ENCODE results near the gene FADS2. TPM values are rescaled to one million over a fixed set of nuclear protein-coding genes. Genes with fewer than 3 reads are reported as not detected.

FADS2 gene
- polyA plus RNA-seq, 2 of the 4 experiments (the other 2 are of a cell fraction), result 215 to 391 TPM

DNA sequence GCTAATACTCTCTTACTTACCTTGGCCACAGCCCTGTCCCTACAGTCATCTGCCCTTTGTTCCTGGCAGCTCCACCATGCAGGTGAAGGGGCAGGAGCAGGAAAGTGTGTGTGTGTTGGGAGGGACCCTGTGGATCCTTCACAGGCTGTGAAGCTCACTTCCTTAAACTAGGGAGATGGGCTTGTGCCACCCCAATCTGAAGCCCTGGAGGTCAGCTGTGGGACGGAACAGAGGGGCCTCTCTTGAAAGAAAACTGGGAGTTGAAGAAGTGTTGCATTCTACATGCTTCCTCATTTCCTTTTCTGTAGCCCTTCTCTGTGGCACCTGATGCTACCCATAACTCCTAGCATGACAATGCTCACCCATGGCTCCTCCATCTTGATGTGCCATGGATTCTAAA is 23.0 kb upstream of the FADS2 start:
- POLR2A ChIA-PET, result interaction anchor here (2.1 kb wide), 1 partner anchor 10 kb away, joined by 14 read pairs; no protein-coding TSS in a partner anchor
- no peak overlapping the region for H3K4me2 ChIP-seq
- no peak for DNase-seq (ENCODE audit: low read depth in 1 of 2, low spot score in 1 of 2)
- no peak for ATAC-seq
- no peak overlapping the region for H3K4me3 ChIP-seq
- no peak overlapping the region for H3K27ac ChIP-seq
- CTCF ChIA-PET, result interaction anchor here (0.7 to 4.2 kb wide), 7 partner anchors 7 to 303 kb away, joined by 3 to 52 read pairs (median 3); partner anchors contain the start of gene FADS2
- peaks cover 28% of the 10 kb centered on the region for H3K4me1 ChIP-seq
- no peaks in the 10 kb centered on the region for H3K9me3 ChIP-seq
- no peak for FAIRE-seq
- 92% methylated on average over 1 of the region's 1 CpG for WGBS (ENCODE audit: missing lambda C conversion rate)
- TF ChIP-seq FOSL2 (IDR thresholded peaks at IDR 0.05) (no peak), FOSL2 (CRISPR knock-in tag; IDR thresholded peaks at IDR 0.05) (no peak), MAFK (IDR thresholded peaks at IDR 0.05; ENCODE audit: partially characterized antibody) (no peak)
- TF ChIP-seq, protein P1, sequence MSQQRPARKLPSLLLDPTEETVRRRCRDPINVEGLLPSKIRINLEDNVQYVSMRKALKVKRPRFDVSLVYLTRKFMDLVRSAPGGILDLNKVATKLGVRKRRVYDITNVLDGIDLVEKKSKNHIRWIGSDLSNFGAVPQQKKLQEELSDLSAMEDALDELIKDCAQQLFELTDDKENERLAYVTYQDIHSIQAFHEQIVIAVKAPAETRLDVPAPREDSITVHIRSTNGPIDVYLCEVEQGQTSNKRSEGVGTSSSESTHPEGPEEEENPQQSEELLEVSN (IDR thresholded peaks at IDR 0.05; ENCODE audit: borderline replicate concordance, low read depth), result no peak

DNA sequence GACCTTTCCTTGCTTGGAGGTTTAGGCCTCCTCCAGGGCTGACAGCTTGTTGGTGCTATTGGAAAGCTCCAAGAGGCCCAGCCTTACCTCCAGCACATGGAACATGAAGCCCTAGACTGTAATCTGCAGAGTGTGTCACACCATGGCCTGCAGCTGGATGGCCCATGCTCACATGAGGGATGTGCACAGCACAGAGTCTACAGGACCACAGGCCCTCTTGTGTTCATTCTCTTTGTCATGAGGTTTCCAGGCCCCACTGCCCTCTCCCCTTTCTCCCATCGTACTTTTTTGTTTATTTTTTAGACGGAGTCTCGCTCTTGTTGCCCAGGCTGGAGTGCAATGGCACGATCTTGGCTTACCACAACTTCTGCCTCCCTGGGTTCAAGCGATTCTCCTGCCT is 21.3 kb upstream of the FADS2 start:
- 87% methylated on average over 5 of the region's 5 CpGs for WGBS (ENCODE audit: missing lambda C conversion rate)
- peaks cover 12% of the 10 kb centered on the region for H3K4me1 ChIP-seq
- no peak overlapping the region for H3K4me2 ChIP-seq
- TF ChIP-seq SREBF2 (IDR thresholded peaks at IDR 0.05) (no peak), JUNB (IDR thresholded peaks at IDR 0.05) (no peak), NFE2L2 (conservative IDR thresholded peaks at IDR 0.05; ENCODE audit: low read length) (no peak), EHMT2 (IDR thresholded peaks at IDR 0.05; ENCODE audit: low read depth) (no peak), CEBPB (IDR thresholded peaks at IDR 0.05) (no peak), ZFP36 (IDR thresholded peaks at IDR 0.05; ENCODE audit: borderline replicate concordance, partially characterized antibody) (no peak), HOXB5 (CRISPR knock-in tag; IDR thresholded peaks at IDR 0.05) (no peak), GATA3 (IDR thresholded peaks at IDR 0.05; ENCODE audit: borderline replicate concordance) (no peak), MAFK (IDR thresholded peaks at IDR 0.05; ENCODE audit: partially characterized antibody) (no peak), HDAC2 (IDR thresholded peaks at IDR 0.05) (no peak), ZNF302 (CRISPR knock-in tag; IDR thresholded peaks at IDR 0.05) (no peak), CBX8 (IDR thresholded peaks at IDR 0.05) (no peak), KDM1A (IDR thresholded peaks at IDR 0.05; ENCODE audit: low read depth) (no peak), MAZ (IDR thresholded peaks at IDR 0.05; ENCODE audit: borderline replicate concordance, low read depth, low read length) (no peak), ZC3H11A (IDR thresholded peaks at IDR 0.05) (no peak), RARB (CRISPR knock-in tag; IDR thresholded peaks at IDR 0.05) (no peak)
- TF ChIP-seq, protein P1 (IDR thresholded peaks at IDR 0.05; ENCODE audit: borderline replicate concordance, low read depth), result no peak
- ChIA-PET CTCF (interaction anchor here (0.6 to 4.2 kb wide), 15 partner anchors 9 to 477 kb away, joined by 3 to 52 read pairs (median 4); partner anchors contain the start of genes FADS1, FADS2 and INCENP), POLR2A (interaction anchor here (0.9 to 2.1 kb wide), 3 partner anchors 8 to 15 kb away, joined by 3 to 14 read pairs (median 3); partner anchors contain the start of genes FEN1 and TMEM258)
- no peak overlapping the region for H3K4me3 ChIP-seq
- ATAC-seq, result no peak; a peak in 1 of 6 replicates
- no peak for FAIRE-seq
- no peak overlapping the region for H3K27ac ChIP-seq
- no peak for DNase-seq (ENCODE audit: low read depth in 1 of 2, low spot score in 1 of 2)
- H3K9me3 ChIP-seq, result no peaks in the 10 kb centered on the region

DNA sequence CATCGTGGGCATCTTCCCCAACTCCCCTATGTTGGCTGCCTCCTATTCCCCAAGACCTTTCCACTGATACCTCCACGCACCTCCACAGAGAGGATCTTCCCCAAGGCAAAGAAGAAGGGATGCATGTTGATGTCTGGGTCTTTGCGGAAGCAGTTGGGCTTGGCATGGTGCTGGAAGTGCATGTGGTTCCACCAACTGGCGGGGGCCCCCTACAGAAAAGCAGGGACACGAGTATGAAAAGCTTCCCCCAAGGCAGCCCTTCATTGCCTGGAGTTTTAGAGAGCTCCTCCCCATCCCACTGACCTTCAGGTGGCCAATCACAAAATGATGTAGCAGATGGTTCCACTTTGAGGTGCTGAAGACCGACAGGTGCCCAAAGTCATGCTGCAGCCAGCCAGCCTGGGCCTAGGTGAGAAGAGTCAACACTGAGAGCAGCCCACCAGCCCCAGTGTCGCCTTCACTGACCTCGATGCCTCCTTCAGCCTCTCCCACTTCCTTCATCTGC is 17.4 kb upstream of the FADS2 start:
- CTCF ChIA-PET, result interaction anchor here (0.6 to 10.5 kb wide), 7 partner anchors 10 to 297 kb away, joined by 3 to 145 read pairs (median 3); partner anchors contain the start of gene FADS2
- no peak for DNase-seq (ENCODE audit: low read depth in 1 of 2, low spot score in 1 of 2)
- no peak overlapping the region for H3K4me2 ChIP-seq
- POLR2A ChIA-PET, result no interaction called here
- H3K4me1 ChIP-seq, result 0 out of 3 replicates have a peak, but pooled peaks cover 7% of the 10 kb centered on the region
- H3K9me3 ChIP-seq, result no peaks in the 10 kb centered on the region
- H3K4me3 ChIP-seq, result no peak overlapping the region
- no peak overlapping the region for H3K27ac ChIP-seq
- WGBS (ENCODE audit: missing lambda C conversion rate), result 92% methylated on average over 8 of the region's 8 CpGs
- no peak for ATAC-seq
- FAIRE-seq, result no peak
- TF ChIP-seq FOSL2 (IDR thresholded peaks at IDR 0.05) (no peak), FOSL2 (CRISPR knock-in tag; IDR thresholded peaks at IDR 0.05) (no peak), POLR2AphosphoS2 (conservative IDR thresholded peaks at IDR 0.05; ENCODE audit: low read length) (no peak), CHD2 (IDR thresholded peaks at IDR 0.05; ENCODE audit: low read length, partially characterized antibody) (no peak), HEYL (CRISPR knock-in tag; IDR thresholded peaks at IDR 0.05) (no peak), PHF8 (IDR thresholded peaks at IDR 0.05; ENCODE audit: borderline replicate concordance, low read depth) (no peak), KDM5A (IDR thresholded peaks at IDR 0.05) (no peak), JUN (IDR thresholded peaks at IDR 0.05) (no peak), EHF (CRISPR knock-in tag; IDR thresholded peaks at IDR 0.05) (no peak), HDAC2 (IDR thresholded peaks at IDR 0.05) (no peak), MAFK (IDR thresholded peaks at IDR 0.05; ENCODE audit: partially characterized antibody) (no peak), HOXA7 (CRISPR knock-in tag; IDR thresholded peaks at IDR 0.05) (no peak)
- TF ChIP-seq, protein P1 (IDR thresholded peaks at IDR 0.05; ENCODE audit: borderline replicate concordance, low read depth), result no peak
- TF ChIP-seq, protein P2, sequence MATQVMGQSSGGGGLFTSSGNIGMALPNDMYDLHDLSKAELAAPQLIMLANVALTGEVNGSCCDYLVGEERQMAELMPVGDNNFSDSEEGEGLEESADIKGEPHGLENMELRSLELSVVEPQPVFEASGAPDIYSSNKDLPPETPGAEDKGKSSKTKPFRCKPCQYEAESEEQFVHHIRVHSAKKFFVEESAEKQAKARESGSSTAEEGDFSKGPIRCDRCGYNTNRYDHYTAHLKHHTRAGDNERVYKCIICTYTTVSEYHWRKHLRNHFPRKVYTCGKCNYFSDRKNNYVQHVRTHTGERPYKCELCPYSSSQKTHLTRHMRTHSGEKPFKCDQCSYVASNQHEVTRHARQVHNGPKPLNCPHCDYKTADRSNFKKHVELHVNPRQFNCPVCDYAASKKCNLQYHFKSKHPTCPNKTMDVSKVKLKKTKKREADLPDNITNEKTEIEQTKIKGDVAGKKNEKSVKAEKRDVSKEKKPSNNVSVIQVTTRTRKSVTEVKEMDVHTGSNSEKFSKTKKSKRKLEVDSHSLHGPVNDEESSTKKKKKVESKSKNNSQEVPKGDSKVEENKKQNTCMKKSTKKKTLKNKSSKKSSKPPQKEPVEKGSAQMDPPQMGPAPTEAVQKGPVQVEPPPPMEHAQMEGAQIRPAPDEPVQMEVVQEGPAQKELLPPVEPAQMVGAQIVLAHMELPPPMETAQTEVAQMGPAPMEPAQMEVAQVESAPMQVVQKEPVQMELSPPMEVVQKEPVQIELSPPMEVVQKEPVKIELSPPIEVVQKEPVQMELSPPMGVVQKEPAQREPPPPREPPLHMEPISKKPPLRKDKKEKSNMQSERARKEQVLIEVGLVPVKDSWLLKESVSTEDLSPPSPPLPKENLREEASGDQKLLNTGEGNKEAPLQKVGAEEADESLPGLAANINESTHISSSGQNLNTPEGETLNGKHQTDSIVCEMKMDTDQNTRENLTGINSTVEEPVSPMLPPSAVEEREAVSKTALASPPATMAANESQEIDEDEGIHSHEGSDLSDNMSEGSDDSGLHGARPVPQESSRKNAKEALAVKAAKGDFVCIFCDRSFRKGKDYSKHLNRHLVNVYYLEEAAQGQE (IDR thresholded peaks at IDR 0.05), result no peak
- TF ChIP-seq, protein P3, sequence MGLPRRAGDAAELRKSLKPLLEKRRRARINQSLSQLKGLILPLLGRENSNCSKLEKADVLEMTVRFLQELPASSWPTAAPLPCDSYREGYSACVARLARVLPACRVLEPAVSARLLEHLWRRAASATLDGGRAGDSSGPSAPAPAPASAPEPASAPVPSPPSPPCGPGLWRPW (IDR thresholded peaks at IDR 0.05), result no peak

Data from A549 (cell line).